GM12878 (cell line): Measurements from ENCODE around the gene TBC1D32.

ENCODE experiments used
- CTCF ChIP-seq, 3 experiments: IDR thresholded peaks in 2 of 3; conservative IDR thresholded peaks in 1 of 3; 2 replicates each; pipeline ENCODE4 v1.5.1; 2011; ENCODE audit warnings: low read depth in 3 of 3, low read length in 3 of 3, mild to moderate bottlenecking in 3 of 3, control low read depth in 2 of 3, moderate library complexity in 2 of 3, inconsistent platforms in 1 of 3, mixed read lengths in 1 of 3; ENCODE audit not compliant: control insufficient read depth in 2 of 3, insufficient read depth in 1 of 3; ENCODE audit errors: extremely low read depth in 1 of 3
- EP300 ChIP-seq, 2 experiments: fragments of 150-350 bp in 1 of 2; IDR thresholded peaks; 2 replicates each; pipeline ENCODE4 v1.6.1; 2011 to 2012; ENCODE audit warnings: low read depth in 2 of 2, low read length in 2 of 2, borderline replicate concordance in 1 of 2, improper control_type of control experiment in 1 of 2, inconsistent platforms in 1 of 2; ENCODE audit not compliant: control insufficient read depth in 1 of 2
- FOXM1 ChIP-seq: IDR thresholded peaks from 2 replicates; pipeline ENCODE4 v1.6.1; 2012; ENCODE audit warnings: low read depth, mild to moderate bottlenecking, inconsistent platforms, low read length, moderate library complexity
- POLR2AphosphoS5 ChIP-seq: IDR thresholded peaks from 2 replicates; pipeline ENCODE4 v1.6.1; 2011; ENCODE audit warnings: mild to moderate bottlenecking, low read length, inconsistent platforms
- SIN3A ChIP-seq: IDR thresholded peaks from 2 replicates; pipeline ENCODE4 v1.6.1; 2012; ENCODE audit warnings: low read depth, low read length, improper control_type of control experiment
- TBL1XR1 ChIP-seq: IDR thresholded peaks from 2 replicates; pipeline ENCODE4 v1.6.1; 2012; ENCODE audit warnings: low read depth, low read length, improper control_type of control experiment
- TF ChIP-seq, protein P1 (sequence below): fragments of 450-650 bp; IDR thresholded peaks from 2 replicates; pipeline ENCODE4 v1.6.1; 2016; ENCODE audit warnings: mild to moderate bottlenecking
- TF ChIP-seq, protein P2 (sequence below): fragments of 450-650 bp; IDR thresholded peaks from 2 replicates; pipeline ENCODE4 v1.6.1; 2017; ENCODE audit warnings: mild to moderate bottlenecking, moderate library complexity

GRCh38 chr6:121040831-121041230 is 293.4 kb downstream of the TBC1D32 start:
- TF ChIP-seq CTCF (IDR thresholded peaks at IDR 0.05 in 2 of 3, conservative IDR thresholded peaks at IDR 0.05 in 1 of 3; ENCODE audit: control insufficient read depth in 2 of 3, extremely low read depth in 1 of 3, insufficient read depth in 1 of 3, low read depth in 3 of 3, low read length in 3 of 3), result no peak
- no peak for TF ChIP-seq POLR2AphosphoS5
- no peak for TF ChIP-seq SIN3A
- TF ChIP-seq TBL1XR1, result no peak
- TF ChIP-seq FOXM1, result no peak
- no peak for TF ChIP-seq EP300 (IDR thresholded peaks at IDR 0.05; ENCODE audit: borderline replicate concordance in 1 of 2, control insufficient read depth in 1 of 2, low read depth in 2 of 2, low read length in 2 of 2)
- TF ChIP-seq, protein P1, sequence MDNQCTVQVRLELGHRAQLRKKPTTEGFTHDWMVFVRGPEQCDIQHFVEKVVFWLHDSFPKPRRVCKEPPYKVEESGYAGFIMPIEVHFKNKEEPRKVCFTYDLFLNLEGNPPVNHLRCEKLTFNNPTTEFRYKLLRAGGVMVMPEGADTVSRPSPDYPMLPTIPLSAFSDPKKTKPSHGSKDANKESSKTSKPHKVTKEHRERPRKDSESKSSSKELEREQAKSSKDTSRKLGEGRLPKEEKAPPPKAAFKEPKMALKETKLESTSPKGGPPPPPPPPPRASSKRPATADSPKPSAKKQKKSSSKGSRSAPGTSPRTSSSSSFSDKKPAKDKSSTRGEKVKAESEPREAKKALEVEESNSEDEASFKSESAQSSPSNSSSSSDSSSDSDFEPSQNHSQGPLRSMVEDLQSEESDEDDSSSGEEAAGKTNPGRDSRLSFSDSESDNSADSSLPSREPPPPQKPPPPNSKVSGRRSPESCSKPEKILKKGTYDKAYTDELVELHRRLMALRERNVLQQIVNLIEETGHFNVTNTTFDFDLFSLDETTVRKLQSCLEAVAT, result no peak
- TF ChIP-seq, protein P2, sequence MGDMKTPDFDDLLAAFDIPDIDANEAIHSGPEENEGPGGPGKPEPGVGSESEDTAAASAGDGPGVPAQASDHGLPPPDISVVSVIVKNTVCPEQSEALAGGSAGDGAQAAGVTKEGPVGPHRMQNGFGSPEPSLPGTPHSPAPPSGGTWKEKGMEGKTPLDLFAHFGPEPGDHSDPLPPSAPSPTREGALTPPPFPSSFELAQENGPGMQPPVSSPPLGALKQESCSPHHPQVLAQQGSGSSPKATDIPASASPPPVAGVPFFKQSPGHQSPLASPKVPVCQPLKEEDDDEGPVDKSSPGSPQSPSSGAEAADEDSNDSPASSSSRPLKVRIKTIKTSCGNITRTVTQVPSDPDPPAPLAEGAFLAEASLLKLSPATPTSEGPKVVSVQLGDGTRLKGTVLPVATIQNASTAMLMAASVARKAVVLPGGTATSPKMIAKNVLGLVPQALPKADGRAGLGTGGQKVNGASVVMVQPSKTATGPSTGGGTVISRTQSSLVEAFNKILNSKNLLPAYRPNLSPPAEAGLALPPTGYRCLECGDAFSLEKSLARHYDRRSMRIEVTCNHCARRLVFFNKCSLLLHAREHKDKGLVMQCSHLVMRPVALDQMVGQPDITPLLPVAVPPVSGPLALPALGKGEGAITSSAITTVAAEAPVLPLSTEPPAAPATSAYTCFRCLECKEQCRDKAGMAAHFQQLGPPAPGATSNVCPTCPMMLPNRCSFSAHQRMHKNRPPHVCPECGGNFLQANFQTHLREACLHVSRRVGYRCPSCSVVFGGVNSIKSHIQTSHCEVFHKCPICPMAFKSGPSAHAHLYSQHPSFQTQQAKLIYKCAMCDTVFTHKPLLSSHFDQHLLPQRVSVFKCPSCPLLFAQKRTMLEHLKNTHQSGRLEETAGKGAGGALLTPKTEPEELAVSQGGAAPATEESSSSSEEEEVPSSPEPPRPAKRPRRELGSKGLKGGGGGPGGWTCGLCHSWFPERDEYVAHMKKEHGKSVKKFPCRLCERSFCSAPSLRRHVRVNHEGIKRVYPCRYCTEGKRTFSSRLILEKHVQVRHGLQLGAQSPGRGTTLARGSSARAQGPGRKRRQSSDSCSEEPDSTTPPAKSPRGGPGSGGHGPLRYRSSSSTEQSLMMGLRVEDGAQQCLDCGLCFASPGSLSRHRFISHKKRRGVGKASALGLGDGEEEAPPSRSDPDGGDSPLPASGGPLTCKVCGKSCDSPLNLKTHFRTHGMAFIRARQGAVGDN, result no peak
